NCI-H526 treated with DMSO at 0.1 percent for 48 hours (cell line): ENCODE data around the gene RPAP3.

ENCODE experiments used
- DNase-seq: peaks from one replicate; lab custom pipeline; 2025; lab: John Stamatoyannopoulos, UW

The RPAP3 gene

DNA sequence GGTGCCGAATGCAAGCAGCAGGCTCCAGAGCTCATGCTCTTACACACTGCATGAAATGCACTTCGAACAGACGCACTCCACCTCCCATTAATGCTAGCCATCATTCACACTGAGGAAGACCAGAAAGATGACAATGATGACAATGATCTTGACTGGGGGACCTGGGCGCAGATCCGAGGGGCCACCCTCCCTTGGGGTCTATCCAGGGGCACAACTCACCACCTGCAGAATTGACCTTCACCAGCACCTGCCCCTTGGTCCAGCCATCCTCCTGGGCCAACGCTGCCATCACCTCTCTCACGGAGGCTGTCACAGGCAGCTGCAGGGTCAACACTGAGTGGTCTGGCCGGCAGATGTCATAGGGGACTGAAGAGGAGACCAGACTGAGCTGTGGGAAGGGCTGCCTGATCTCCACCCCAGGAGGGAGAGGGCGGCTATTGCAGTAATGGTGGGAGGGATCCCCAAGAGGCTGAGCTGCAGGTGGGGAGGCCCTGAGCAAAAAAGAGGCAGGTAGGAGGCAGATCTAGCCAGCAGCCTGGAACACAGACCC, 37.6 kb upstream of the RPAP3 start:
- no peak for DNase-seq

DNA sequence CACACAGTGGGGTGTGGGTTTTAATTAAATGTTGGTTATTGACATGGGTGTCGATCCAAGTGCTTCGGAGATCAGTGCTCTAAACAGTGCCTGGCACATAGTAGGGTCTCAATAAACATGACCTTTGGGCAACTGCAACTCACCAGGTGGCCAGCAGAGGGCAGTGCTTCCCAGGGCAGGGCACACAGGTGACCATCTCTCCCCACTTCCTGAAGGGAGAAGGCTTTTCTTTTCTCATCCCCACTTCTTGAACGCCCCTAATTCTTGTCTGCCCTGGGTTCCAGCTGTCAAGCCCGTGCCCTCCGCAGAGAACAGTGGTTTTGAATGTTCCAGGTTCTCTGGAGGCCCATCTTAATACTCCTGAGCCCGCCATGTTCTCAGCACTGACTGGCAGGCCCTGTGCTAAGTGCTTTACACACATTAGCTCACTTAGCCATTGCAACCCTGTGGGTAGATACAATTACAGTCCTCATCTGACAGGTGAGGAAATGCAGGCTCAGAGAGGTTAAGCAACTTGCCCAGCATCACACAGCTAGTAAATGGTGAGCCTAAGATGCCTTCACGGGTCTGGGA, 36.5 kb upstream of the RPAP3 start:
- peak; percentile 28 for DNase-seq

DNA sequence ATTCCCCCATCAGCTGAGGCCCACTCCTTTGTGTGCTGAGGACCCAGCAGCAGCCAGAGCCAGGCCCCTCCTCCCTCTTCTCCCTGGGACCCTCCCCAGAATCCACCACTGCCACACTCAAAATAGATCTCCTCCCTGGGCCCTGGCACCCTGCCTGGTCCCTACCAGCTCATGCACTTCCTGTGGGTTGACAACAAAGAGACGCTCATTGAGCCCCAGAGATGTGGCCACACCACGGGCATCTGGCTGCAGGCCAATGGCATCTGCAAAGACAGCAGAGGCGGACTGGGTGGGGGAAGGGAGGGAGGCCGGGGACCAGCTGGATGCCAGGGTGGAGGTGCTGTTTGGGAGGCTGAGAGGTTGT, 35.5 kb upstream of the RPAP3 start:
- no peak for DNase-seq

DNA sequence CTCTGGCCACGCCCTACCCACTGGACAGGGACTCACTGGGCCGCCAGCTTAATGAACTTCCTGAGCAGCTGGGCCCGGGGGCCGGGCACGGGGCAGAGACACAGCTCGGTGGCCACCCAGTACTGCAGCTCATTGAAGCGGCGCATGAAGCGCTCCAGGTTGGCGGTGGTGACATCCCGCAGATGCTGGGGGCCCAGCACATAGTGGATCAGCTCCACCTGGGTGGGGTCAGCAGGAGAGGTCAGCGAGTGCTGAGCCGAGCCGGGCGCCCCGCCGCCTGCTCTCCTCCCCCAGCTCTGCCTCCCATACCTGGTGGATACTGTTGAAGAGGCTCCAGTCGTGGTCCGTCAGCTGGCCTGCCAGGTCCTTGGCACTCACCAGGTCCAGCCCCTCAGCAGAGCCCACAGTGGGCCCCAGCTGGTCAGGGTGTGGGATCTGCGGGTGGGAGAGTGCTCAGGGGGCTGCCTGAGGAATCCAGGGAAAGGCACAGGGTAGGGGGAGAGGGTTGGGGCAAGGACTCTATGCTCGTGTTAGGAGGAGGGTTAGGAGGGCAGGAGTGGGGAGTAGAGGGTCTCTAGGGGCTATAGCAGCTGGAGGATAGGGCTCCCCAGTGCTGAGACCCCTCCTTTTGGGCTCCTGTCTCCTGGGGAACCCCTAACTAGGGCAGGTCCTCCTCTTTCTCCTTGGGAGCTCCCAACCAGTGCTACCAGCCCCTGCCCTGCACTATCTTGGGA, 34.9 kb upstream of the RPAP3 start:
- DNase-seq = no peak

DNA sequence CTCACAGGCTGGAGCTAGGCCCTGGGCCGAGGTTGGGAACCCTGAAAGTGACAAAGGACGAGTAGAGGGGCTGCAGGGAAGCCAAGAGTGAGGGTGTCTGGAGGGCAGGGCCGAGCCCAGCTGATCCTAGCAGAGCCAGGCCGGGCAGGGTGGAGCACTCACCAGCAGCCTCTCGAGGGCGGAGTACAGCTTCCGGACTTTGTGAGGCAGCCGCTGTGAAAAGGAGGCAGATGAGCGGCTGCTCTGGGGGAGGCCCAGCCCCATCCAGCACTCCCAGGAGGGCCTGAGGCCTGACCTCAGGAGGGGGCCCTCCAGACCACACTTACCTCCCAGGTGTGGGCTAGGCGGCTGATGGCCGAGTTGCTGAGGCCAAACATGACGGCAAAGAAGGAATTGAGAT, 34.1 kb upstream of the RPAP3 start:
- DNase-seq = no peak

DNA sequence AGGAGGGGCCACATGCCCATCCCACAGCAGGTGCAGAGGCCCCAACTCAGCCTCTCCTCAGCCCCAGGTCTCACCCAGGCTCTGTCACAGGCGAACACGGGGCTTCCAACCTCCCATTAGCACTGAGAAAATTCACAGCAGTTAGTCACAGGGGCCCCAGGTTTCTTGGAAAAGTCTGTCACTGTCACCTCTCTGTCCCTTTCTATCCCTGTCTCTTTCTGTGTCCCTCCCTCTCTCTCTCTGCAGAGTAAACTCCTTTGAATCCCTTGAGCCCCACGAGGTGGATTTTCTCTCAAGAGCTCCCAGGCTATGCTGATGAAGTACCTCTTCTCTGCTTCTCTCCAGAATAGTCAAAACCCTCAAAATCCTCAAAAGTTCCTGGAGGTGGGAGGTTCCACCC, 33.5 kb upstream of the RPAP3 start:
- no peak for DNase-seq

DNA sequence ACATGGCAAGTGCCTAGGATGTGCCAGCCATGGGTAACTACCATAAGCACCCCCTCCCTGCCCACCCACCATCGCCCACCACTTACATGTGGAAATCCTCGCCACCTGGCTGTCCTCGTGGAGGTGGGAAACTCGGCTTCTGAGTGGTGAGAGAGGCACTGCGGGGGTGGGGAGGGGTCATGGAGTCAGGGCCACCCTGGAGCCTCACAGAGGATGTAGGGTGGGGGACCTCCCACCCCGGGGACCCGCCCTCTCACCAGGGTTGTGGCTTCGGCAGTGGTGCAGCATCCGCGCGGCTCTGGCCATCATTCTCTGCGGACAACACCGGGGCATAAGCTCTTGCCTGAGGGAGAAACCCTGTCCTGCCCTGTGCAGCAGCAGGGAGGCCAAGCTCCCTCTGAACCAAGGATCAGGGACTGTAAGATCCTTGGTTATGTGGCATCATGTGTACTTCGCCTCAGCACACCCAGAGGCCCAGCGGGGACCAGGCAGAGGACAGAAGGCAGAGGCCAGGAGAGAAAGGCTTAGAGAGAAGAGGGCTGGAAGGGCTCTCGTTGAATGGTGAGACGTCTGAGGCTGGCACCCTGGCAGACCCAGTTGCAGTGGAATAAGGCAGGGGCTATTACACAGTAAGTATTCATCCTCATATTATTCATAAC, 32.2 kb upstream of the RPAP3 start:
- DNase-seq = no peak

DNA sequence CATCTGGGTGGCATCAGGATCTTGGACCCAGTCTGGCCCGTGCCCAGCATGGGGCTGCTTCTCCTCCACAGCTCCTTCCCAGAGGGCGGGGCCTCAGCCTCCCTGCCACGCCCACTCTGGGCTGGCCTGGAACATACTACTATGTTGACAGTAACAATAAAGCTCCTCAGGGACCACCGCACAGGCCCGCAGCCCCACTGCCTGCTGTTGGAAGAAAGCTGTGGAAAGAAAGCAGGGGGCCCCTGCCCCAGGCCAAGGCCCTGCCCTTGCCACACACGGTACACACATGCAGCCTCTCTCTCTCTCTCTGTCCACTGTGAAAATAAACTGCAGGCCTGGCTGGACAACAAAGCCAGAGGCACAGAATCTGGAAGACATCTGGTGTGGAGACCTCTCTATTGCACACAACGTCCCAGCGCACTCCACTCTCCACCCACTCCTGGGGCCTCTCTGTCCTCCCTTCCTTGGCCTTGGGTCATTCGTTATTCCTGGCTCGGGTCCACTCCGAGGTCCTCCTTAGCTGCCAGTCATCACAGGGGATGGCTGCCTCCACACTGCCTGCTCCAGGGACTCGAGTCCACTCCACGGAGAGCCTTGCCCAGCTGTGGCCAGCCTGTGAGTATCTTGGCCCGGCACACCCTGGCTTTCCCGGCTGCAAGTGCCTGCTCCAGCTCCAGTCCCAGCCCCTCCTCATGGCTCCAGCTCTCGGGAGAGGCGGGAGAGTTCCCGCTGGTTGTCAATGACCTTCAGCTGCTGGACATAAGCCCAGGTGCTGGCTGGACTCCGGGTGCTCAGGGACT, 31.2 kb upstream of the RPAP3 start:
- no peak for DNase-seq

DNA sequence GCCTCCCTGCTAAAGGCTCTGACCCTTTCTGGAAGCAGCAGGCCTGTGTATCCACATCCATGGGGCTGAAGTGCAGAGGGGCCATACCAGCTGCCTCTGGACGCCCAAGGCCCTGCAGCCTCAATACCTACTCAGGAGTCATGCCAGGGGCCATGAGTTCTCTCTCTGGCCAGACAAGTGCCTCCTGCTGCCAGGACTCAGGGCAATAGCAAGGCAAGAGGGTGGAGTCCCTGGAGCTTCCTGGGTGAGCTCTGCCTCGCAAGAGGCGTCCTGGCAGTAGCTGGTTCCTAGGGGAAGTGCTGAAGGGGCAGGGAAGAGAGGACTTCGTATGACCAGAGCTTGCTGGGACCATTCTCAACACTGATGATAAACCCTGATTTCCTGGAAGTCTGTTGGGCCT, 30.4 kb upstream of the RPAP3 start:
- DNase-seq = no peak

DNA sequence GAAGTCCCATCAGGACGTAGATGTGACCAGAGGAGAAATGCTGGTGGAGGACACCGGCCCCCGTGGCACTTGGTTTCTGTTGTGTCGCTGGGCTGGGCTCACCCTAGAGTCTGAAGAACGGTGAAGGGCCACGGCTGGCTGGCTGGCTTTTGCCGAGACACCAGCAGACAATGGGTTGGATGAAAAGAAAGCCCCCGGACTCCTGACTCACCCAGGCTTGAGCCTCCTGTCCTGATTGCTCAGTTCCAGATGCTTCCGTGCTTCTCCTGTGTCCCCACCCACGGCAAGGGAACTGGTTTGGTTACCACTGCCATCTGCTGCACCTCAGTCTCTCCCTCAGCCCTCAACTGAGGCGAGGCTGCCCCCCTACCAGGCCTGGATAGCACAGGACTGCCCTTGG, 29.8 kb upstream of the RPAP3 start:
- DNase-seq = no peak

DNA sequence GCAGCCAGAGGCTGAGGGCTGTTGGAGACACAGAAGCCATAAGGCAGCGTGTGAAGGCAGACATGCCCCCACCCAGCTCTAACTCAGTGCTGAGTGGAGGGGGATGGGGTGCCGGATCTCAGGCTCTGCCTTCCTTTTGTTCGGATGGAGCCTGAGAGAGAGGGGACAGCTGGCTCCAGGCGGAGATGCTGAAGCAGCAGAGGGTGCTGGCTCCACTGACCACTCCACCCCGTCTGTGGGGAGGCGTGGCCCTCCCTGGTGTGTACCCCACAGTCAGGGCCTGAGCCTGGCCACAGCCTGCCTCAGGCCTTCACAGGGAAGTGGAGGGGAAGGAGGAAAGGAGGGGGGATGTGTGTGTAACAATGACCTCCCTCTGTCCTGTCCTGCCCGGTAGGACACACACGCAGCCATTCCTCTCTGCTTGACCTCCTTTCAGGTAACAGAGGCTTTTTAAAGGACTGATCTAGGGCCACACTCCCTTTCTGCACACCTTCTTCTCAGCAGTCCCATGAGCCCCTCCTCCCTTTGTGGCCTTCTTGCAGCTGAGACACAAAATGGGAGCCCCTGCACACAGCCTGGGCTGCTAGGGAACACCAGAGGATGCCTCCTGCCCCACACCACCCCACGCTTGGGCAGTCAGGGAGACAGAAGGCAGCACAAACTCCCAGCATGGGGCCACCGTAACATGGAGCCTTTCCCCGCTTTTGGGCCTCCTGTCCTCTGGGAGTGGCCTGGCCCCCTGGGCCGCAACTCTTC, 29.1 kb upstream of the RPAP3 start:
- DNase-seq = no peak

DNA sequence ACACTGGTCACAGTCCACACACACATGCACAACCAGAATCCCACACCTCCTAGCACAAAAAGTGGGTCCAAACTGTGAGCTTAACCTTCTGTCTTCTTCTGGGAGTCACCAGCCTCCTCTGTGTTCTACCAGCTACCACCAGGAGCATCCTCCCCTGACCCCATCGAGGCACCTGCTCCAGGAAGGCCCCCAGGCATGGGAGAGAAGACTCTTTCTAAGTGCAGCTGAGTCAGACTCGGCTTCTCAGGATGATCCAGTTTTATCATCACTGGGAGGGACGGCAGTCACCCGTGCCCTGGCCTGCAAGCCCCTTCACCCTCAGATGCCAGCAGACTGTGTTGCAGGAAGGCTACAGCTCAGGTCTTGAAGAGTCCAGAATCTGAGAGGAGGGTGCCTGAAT, 27.3 kb upstream of the RPAP3 start:
- DNase-seq = no peak

DNA sequence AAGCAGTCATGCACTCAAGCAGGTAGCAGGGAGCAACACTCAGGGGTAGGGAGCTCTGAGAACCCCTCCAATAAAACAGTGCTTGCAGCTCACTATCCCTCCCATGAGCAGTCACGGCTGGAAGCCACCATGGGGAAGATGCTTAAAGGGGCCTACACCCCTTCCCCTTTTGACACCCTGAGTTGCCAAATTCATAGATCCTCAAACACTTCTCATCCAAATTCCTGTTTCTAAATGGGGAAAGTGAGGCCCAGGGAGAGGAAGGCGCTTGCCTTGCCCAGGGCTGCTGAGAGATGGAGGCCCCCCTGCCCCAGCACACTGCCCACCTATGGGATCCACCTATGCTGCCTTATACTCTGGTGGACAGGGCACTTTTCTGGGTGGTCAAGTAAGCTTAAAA, 26.7 kb upstream of the RPAP3 start:
- DNase-seq = no peak

DNA sequence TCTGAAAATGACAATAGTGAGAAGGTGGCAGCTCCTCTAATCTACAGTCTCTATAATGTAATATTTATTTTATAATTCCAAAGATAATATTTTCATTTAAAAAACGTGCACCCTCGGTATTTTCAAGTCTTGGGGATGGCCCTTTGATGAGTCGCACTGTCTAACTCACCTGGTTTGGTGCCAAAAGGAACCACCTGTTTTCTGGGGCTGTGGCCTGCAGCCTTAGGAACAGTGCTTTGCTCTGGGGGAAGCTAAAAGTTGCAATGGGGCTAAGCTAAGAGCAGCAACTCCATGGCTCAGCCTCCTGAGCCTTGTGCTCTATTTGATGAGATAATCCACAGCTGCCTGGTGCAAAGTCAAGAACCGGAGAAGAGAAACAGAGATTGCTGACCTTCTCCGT, 25.9 kb upstream of the RPAP3 start:
- no peak for DNase-seq

DNA sequence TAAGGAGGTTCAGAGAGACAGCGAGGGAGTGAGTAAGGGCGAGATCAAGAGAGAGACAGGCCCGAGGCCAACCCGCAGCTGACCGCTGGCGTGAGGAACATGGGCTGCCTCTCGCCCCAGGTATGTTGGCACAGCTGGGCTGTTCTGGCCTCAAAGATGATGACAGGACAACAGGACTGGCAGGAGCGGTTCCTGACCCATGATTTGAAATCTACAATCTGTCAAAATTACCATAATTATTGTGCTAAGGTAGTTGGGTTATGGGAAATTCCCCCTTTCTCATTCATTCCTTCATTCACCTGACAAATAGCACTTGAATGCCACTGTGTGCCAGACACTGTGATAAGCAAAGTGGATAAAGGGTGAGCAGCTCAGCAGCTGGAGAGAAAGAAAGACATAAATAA, 24.5 kb upstream of the RPAP3 start:
- DNase-seq = no peak

DNA sequence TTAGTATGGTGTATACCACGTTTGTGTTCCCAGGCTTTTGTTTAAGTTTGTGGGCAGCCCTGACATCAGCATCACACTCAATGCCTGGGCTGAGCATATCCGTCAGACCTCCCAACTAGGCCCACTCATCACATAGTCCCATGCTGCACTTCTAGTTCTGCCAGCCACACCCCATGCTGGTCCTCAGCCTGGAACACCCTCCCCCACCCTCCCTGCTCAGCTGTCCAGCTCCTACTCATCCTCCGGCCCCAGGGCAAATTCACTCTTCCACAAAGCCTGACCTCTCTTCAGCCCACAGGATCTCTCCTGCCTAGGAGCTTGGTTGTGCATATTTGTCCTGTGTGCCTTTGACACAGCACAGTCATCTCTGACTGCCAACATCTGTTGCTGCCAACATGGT, 23.4 kb upstream of the RPAP3 start:
- no peak for DNase-seq

DNA sequence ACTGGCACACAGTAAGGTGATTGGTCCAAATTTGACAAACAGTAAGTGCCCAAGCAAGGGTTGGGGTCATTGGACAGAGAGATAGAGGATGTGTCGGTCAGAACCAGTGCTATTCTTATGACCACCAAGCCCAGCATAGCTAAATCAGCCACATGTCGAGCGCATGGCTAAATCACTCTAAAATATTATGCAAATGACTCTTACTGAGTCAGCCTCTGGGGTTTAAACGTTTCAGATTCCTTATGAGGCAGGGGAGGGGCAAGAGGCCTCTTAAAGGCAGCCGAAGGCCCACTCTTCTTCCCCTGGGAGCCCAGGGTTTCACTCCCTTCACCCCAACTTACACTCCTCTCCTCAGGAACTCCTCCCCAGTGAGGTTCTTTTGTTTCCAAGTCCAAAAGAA, 20.1 kb upstream of the RPAP3 start:
- peak; percentile 28 for DNase-seq

DNA sequence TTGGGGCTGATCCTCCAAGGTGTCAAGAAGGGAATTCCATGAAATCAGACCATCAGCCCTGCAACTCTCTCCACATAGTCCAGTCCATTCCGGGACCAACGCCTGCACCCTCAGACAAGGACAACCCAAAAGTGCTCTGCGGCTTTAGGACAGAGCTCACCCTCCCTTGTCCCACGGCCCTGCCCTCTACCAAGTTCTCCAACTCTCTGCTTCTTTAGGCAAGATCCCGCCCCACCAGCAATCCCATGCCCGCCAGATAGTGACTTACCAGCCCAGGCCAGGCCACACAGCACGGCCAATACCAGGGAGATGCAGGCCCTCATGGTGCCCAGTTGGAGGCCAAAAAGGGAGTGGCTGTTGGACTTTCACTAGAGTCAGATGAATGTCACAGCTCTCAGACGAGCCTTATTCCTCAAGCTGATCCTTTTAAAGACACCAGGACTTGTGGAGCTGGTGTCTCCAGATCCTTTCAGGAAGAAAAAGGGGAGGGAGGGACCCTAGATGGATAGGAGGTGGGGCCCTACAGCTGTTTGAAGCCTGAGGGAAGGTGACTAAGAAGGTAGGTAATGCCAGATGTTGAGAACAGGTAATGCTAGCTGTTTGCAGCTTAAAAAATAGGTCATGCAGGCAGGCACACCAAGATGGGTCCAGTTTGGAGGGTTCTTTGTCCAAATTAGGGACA, 19.4 kb upstream of the RPAP3 start, which contains the start of gene ENDOU:
ENDOU (minus strand) TSS at position 400 of the 682 bp plus-strand sequence; CDS start at position 323, 77 bp downstream.
- no peak for DNase-seq

DNA sequence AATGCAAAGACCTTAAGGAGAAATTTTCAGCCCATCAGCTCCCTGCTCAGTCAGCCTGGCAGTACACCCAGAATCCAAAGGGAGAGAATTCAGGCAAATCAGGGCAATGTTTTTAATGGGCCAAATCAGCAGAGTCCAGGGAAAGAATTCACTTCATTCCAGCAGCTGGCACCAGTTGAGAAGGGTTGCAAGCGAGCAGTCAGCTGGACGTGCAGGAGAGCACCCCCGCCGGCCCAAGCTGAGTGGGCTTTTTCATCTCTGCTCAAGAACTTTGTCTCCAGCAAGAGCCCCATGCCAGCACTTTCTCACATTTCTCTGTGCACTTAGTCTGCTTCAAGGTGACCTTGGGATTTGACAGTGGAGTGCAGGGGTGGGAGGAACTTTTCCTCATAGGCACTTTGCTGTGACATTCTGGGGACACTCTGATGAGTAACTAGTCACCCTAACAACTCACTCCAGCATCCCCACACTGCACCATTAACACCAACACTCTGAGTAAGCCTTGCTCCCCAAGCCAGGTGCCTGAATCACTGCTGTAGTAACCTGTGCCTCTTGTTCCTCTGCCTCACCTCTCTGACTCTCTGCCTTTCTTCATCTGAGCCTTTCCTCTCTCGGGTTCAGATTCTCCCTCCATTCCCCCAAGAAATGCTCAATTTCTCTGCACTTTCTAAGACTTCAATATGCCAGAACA, 17.3 kb upstream of the RPAP3 start:
- DNase-seq = no peak

DNA sequence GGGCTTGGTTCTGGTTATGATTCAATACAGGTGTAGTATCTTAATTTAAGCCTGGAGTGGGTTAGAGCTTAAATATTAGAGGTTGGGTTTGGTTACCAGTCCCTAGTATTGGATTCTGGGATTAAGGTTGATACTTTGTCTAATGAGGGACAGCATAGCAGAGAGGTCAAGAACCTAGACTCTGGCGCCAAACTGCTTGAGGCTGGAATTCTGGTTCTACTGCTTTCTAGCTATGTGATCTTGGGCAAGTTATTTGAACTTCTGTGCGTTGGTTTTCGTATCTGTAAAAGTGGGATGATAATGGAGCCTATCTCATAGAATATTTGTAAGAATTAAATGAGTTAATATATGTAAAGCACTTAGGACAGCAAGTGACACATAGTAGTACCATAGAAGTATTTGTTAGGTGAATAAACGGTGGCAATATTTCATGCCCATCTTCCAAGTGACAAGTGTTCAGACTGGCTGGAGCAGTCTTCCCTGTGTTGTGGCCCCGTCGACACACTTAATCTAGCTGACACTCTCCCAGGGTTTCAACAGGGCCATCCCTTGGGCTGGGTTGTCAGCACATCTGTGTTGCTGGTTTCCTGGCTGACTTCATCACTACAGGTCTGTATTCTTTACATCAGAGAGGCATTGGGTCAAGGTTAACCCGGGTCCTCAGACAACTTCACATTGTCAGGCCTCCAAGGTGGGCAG, 16.5 kb upstream of the RPAP3 start:
- no peak for DNase-seq
